HepG2 (cell line): ENCODE measurements around the gene TOB1. TPM values are rescaled to one million over a fixed set of nuclear protein-coding genes. Genes with fewer than 3 reads are reported as not detected.

Experiments
- CEBPG ChIP-seq: IDR thresholded peaks from 2 replicates; pipeline ENCODE4 v1.6.1; 2016
- DNMT3B ChIP-seq: conservative IDR thresholded peaks from 2 replicates; pipeline ENCODE4 v1.6.1; 2016; ENCODE audit warnings: missing biosample characterization, control low read depth
- EED ChIP-seq: sonication (generic); formaldehyde crosslinking; IDR thresholded peaks from 2 replicates; pipeline ENCODE4 v1.5.0; 2020; ENCODE audit warnings: mild to moderate bottlenecking, missing genetic modification reagents
- ELF3 ChIP-seq: IDR thresholded peaks from 2 replicates; pipeline ENCODE4 v1.6.1; 2016; ENCODE audit warnings: missing genetic modification reagents, missing compliant biosample characterization
- HNF4G ChIP-seq, 2 experiments: sonication (generic) in 1 of 2; formaldehyde crosslinking in 1 of 2; IDR thresholded peaks; 2 replicates each; pipeline versions ENCODE4 v1.4.0 to v1.6.1; 2011 to 2020; ENCODE audit warnings: borderline replicate concordance in 2 of 2, low read depth in 2 of 2, mild to moderate bottlenecking in 2 of 2, low read length in 1 of 2, missing genetic modification reagents in 1 of 2, moderate library complexity in 1 of 2
- HOXA5 ChIP-seq: sonication (generic); formaldehyde crosslinking; IDR thresholded peaks from 2 replicates; pipeline ENCODE4 v1.4.0; 2020; ENCODE audit warnings: missing genetic modification reagents
- IRF9 ChIP-seq: sonication (generic); formaldehyde crosslinking; IDR thresholded peaks from 2 replicates; pipeline ENCODE4 v1.8.0; 2022; ENCODE audit warnings: missing genetic modification reagents, mild to moderate bottlenecking, borderline replicate concordance
- KDM5B ChIP-seq: sonication (generic); formaldehyde crosslinking; IDR thresholded peaks from 2 replicates; pipeline ENCODE4 v1.4.0; 2020; ENCODE audit warnings: missing genetic modification reagents, mild to moderate bottlenecking, borderline replicate concordance
- KLF9 ChIP-seq: IDR thresholded peaks from 2 replicates; pipeline ENCODE4 v1.6.1; 2016; ENCODE audit warnings: low read depth
- MZF1 ChIP-seq: sonication (generic); formaldehyde crosslinking; IDR thresholded peaks from 2 replicates; pipeline ENCODE4 v1.8.1; 2023; ENCODE audit warnings: mild to moderate bottlenecking, missing genetic modification reagents, borderline replicate concordance
- SIX1 ChIP-seq: sonication (generic); formaldehyde crosslinking; IDR thresholded peaks from 2 replicates; pipeline ENCODE4 v1.4.0; 2020; ENCODE audit warnings: missing genetic modification reagents, borderline replicate concordance
- SKI ChIP-seq: fragments of 450-650 bp; IDR thresholded peaks from one replicate; pipeline ENCODE4 v1.6.1; 2018; ENCODE audit warnings: mild to moderate bottlenecking; ENCODE audit not compliant: partially characterized antibody
- SSRP1 ChIP-seq: IDR thresholded peaks from 2 replicates; pipeline ENCODE4 v1.6.1; 2016; ENCODE audit warnings: control low read depth
- TEAD2 ChIP-seq: sonication (generic); formaldehyde crosslinking; IDR thresholded peaks from 2 replicates; pipeline ENCODE4 v1.9.0; 2021; ENCODE audit warnings: missing genetic modification reagents
- ZBTB8A ChIP-seq: sonication (generic); formaldehyde crosslinking; IDR thresholded peaks from 2 replicates; pipeline ENCODE4 v1.4.0; 2020; ENCODE audit warnings: mild to moderate bottlenecking, low read depth, missing genetic modification reagents, borderline replicate concordance
- ZNF12 ChIP-seq: sonication (generic); formaldehyde crosslinking; IDR thresholded peaks from 2 replicates; pipeline ENCODE4 v1.5.0; 2020; ENCODE audit warnings: missing genetic modification reagents
- ZNF121 ChIP-seq: sonication (generic); formaldehyde crosslinking; IDR thresholded peaks from 2 replicates; pipeline ENCODE4 v1.5.0; 2020; ENCODE audit warnings: mild to moderate bottlenecking, missing genetic modification reagents
- ZNF232 ChIP-seq: sonication (generic); formaldehyde crosslinking; IDR thresholded peaks from 2 replicates; pipeline ENCODE4 v1.4.0; 2020; ENCODE audit warnings: missing genetic modification reagents, borderline replicate concordance
- ZNF275 ChIP-seq: sonication (generic); formaldehyde crosslinking; IDR thresholded peaks from 2 replicates; pipeline ENCODE4 v1.8.0; 2022; ENCODE audit warnings: missing genetic modification reagents, mild to moderate bottlenecking, inconsistent platforms, borderline replicate concordance
- ZNF431 ChIP-seq: sonication (generic); formaldehyde crosslinking; IDR thresholded peaks from 2 replicates; pipeline ENCODE4 v1.9.0; 2022; ENCODE audit warnings: missing genetic modification reagents, low read depth, mild to moderate bottlenecking, borderline replicate concordance
- ZNF513 ChIP-seq: sonication (generic); formaldehyde crosslinking; conservative IDR thresholded peaks from 2 replicates; pipeline ENCODE4 v1.5.0; 2020; ENCODE audit warnings: missing genetic modification reagents
- ZNF792 ChIP-seq: IDR thresholded peaks from 2 replicates; pipeline ENCODE4 v1.6.1; 2016
- polyA plus RNA-seq, 8 experiments: library from polyadenylated mRNA; depleted of rRNA in 3 of 8; stranded (reverse) in 7 of 8; unstranded in 1 of 8; fragments of >200 nt; fragmentation: Illumina TruSeq in 4 of 8; extraction: Trizol in 4 of 8; gene quantifications; 2 replicates each; pipeline versions ENCODE4 v1.2.1 to v1.2.3, GENCODE V29; 2011 to 2016; ENCODE audit warnings: low read depth in 4 of 8, missing spikeins in 1 of 8, mixed read lengths in 1 of 8; ENCODE audit not compliant: insufficient read depth in 1 of 8
- total RNA-seq, 5 experiments: library from RNA; depleted of rRNA; stranded (reverse); fragments of >200 nt; fragmentation: Illumina TruSeq; extraction: Trizol; gene quantifications; 2 replicates each; pipeline ENCODE4 v1.2.3, GENCODE V29; 2016; ENCODE audit warnings: low read depth in 1 of 5
- TF ChIP-seq, protein P1 (sequence below): sonication (generic); formaldehyde crosslinking; IDR thresholded peaks from 2 replicates; pipeline ENCODE4 v1.4.0; 2020; ENCODE audit warnings: mild to moderate bottlenecking, missing genetic modification reagents

The TOB1 gene
- total and polyA plus RNA-seq, 2 of the 13 experiments (the other 11 are each of a cell fraction or from before 2014, with no cell fraction given): 21.9 to 57.7 TPM

DNA sequence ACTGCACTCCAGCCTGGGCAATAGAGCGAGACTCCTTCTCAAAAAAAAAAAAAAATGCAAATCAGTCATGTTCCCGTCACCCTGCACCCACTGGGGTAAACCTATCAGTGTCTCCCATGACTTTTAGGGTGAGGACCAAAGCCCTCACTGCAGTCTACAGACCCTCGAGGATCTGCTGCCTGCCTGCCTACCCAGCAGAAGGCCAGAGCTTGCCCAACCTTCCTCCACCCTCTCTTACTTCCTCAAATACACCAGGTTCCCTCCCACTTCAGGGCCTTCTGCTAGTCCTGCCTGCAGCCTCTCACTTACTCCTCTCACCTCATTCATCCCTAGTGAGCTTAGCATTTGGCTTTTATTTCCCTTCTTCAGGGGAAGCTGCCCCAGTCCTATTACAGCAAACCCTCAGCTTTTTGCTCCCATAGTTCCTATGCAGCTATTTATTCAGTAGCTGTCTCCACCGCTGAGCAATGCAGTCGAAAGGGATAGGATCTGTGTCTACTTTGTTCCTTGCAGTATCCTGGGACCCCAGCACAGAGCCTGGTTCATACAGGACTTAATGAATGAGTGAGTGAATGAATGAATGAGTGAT is 17.8 kb upstream of the TOB1 start (continued):
- TF ChIP-seq ZBTB8A: no peak
- no peak for TF ChIP-seq KDM5B (CRISPR knock-in tag)
- TF ChIP-seq, protein P1, sequence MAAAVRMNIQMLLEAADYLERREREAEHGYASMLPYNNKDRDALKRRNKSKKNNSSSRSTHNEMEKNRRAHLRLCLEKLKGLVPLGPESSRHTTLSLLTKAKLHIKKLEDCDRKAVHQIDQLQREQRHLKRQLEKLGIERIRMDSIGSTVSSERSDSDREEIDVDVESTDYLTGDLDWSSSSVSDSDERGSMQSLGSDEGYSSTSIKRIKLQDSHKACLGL (CRISPR knock-in tag): no peak
- TF ChIP-seq DNMT3B (CRISPR knock-in tag): 0 out of 2 replicates have a peak, but pooled peaks have one; percentile 13
- no peak for TF ChIP-seq SIX1
- TF ChIP-seq HOXA5: no peak
- TF ChIP-seq ZNF275 (CRISPR knock-in tag): no peak; the same call in 1 of the 2 replicates
- TF ChIP-seq MZF1 (CRISPR knock-in tag): no peak
- TF ChIP-seq ELF3 (CRISPR knock-in tag): no peak
- TF ChIP-seq ZNF792: no peak
- TF ChIP-seq ZNF232: no peak
- peak; percentile 33; the same call in 1 of the 2 replicates for TF ChIP-seq CEBPG
- TF ChIP-seq ZNF121: peak; percentile 71; the same call in 1 of the 2 replicates
- TF ChIP-seq HNF4G (IDR thresholded peaks at IDR 0.05; ENCODE audit: borderline replicate concordance, low read depth, low read length): no peak
- TF ChIP-seq HNF4G (CRISPR knock-in tag; IDR thresholded peaks at IDR 0.05; ENCODE audit: borderline replicate concordance, low read depth): no peak
- TF ChIP-seq SSRP1 (CRISPR knock-in tag): no peak
- no peak for TF ChIP-seq EED (CRISPR knock-in tag)
- TF ChIP-seq IRF9 (CRISPR knock-in tag): no peak
- no peak for TF ChIP-seq ZNF431 (CRISPR knock-in tag)
- no peak for TF ChIP-seq KLF9 (CRISPR knock-in tag)
- TF ChIP-seq ZNF12 (CRISPR knock-in tag): no peak
- TF ChIP-seq SKI: no peak
- TF ChIP-seq ZNF513 (CRISPR knock-in tag): no peak
- TF ChIP-seq TEAD2 (CRISPR knock-in tag): no peak
